ENCODE results near the gene CCDC54.

CCDC54 gene

DNA sequence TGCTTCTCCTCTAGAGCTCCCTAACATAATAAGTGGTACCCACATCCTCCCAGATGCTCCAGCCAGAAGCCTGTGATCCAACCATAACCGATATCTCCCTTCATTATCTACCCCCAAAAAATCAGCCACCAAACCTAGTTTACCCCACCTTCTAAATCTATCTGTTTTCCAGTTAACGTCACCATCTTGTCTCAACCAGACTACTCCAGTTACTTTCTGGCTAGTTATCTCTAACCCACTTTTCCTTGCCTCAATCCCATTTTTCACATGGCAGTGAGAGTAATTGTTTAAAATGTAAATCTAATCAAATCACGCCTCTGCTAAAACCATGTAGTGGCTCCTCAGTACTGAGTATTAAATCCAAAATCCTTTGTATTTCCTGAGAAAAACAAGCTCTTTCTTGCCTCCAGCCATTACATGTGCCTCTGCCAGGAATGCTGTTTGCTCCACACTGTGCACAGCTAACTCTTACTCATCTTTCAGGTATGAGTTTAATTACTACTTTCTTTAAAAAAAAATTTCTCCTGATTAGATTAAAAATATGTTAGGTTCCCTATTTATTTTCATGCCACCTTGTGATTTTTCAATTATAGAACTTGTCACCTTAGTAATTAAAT, 15.4 kb downstream of the CCDC54 start:
- DNase-seq (ENCODE audit: low read depth), result peak; percentile 56

DNA sequence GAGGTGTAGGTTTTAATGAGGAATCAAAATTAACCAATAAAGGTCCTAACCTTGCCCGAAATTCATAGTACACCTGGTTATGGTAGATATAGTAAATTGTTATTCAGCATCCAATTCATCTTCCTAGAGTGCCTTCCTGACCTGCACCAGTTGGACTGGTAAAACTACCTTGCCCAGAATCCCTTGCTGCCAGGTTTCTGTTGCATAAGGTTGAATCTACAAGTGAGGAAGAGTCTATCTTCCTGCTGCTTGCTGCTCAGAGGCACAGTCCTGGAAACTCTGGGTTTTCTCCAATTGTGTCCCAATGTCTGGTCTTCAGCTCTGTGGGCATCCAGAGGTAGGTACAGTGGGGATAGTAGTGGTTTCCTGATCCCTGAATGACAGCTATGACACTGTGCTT, 17.3 kb downstream of the CCDC54 start:
- DNase-seq (ENCODE audit: low read depth), result no peak

DNA sequence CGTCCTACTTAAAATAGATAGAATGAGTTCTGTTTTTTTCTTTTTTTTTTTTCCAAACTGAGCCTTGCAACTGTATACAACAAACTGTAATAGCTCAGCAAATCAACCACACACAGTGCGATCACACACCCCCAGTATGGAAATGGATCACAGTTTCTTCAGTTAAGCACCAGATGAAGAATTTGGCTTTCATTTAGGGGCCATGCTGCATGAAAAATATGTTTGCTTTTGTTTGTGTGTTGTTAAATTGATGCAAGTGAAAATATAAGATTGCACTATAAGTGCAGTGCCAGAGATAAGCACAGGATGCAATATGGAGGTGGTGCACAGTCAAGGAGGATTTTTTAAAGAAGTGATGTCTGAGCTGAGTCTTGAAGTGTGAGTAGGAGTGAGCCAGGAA, 17.8 kb downstream of the CCDC54 start:
- no peak for DNase-seq (ENCODE audit: low read depth)

DNA sequence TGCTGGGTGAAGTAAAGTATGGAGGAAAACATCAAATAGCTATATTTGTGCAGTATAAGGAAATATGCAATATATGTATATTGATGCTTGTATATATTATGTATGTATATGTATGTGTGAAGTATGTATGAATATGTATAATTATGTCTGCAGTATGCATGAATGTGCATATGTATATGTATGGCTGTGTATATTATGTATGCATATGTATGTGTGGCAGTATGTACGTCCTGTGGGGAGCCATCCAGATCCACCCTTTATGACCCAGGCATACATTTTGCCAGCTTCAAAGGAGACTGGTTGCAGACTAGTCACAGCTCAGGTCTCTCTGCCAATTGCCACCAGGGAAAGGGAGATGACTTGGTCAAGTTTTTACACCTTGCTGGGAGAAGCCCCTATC, 24.1 kb downstream of the CCDC54 start:
- no peak for DNase-seq (ENCODE audit: low read depth)

DNA sequence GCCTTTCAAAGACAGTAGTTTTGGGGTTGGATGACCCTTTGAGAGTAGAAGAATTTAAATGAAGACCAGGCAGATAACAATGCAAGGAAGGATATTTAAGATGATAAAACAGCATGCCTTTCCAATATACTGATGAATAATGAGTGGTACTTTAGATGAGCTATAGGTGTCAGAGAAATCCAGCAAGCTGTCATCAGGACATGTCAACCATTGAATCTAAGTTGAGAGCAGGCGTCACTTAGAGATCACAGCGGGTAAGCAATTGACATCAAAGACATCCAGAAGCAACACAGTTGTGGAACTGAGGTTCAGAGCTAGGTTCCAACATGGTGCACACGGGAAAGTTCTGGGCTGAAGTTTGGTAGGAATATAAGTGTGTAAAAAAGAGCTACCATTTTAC, 25.0 kb downstream of the CCDC54 start:
- no peak for DNase-seq (ENCODE audit: low read depth)

DNA sequence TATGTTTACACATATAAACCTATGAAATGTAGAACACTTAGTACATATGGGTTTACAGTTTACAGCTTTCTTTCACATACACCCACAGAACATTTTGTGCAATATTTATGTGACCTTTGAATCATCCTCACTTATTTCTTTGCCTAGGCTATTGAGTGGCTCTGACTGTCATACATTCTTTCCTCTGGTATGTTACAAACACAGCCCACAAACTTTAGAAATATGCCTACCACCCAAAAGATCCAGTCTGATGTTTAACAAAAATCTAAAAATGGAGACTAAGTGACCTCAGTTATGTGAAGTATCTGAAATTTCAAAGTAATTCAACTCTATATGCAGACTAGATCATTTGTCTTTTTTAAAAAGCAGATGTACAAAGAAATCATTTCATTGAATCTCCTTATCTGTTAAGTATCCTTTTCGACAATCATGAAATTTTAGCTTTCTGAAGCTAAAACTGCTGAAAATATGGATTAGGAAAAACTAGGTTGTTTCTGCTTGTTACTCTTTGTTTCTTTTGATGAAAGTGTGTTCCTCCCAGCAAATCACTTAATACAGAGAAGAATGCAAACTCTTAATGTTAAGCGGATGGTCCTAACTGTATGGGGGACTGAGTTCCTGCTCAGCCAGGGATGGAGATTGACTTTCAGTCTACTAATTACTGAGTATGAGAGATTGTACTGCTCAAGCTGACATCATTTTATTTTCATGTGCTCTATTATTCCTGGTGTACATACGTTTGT, 27.7 kb downstream of the CCDC54 start:
- DNase-seq (ENCODE audit: low read depth), result peak; percentile 85

DNA sequence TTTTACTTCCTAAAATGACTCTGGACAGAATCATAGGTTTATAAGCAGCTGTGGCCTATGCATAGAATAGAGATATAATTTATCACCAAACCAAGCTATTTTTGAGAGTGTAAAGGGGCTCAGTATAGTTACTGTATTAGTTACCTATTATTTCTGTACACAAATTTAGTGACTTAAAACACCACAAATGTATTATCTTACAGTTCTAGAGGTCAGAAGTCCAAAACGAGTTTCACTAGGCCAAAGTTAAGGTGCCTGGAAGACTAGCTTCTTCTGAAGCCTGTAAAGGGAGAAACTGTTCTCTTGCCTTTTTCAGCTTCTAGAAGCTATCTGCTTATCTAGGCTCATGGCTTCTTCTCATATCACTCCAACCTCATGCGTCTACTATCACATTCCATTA, 30.1 kb downstream of the CCDC54 start:
- DNase-seq (ENCODE audit: low read depth), result no peak

DNA sequence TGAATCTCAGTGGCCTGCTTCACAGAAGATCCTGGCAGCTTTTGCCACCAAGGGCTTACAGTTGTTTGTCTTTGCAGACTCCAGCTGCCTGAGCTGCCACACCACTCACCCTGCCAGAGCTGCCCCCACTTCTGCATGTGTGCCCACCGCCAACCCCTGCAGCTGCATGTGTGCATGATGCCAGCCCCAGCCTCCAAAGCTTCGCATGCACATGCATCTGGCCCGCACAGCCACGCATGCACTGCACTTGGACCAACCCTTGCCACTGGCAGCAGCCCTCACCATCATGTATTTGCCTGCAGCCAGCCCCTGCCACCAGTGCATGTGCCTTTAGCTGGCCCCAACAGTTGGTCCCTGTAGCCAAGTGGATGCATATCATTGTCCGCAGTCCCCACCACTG, 31.3 kb downstream of the CCDC54 start:
- no peak for DNase-seq (ENCODE audit: low read depth)

DNA sequence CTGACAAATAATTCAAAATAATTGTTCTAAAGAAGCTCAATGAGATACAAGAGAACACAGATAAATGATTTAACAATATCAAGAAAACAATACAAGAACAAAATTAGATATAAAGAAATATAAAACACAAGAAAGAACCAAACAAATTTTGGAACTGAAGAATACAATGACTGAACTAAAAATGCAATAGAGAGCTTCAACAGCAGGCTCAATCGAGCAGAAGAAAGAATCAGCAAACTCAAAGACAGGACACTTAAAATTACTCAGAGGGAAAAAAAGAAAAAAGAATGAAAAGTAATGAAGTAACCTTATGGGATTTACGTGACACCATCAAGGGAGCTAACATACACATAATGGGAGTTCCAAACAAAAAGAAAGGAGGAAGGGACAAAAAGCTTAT, 32.1 kb downstream of the CCDC54 start:
- no peak for DNase-seq (ENCODE audit: low read depth)

DNA sequence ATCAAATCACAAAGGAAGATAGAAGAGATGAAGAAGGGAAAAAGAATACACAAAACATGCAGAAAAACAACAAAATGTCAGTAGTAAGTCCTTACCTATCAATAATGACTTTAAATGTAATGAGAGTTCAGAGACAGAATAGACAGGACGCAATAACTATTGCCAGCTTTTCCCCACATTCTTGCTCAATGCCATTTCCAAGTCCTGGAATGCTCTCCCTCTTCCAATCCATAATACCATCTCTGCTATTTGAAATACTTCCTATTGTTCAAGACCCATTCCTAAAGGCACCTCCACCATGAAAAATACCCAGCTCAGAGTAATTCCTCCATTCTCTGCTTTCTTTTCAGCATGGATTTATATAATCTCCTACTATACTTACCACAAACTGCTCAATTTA, 33.4 kb downstream of the CCDC54 start:
- no peak for DNase-seq (ENCODE audit: low read depth)

DNA sequence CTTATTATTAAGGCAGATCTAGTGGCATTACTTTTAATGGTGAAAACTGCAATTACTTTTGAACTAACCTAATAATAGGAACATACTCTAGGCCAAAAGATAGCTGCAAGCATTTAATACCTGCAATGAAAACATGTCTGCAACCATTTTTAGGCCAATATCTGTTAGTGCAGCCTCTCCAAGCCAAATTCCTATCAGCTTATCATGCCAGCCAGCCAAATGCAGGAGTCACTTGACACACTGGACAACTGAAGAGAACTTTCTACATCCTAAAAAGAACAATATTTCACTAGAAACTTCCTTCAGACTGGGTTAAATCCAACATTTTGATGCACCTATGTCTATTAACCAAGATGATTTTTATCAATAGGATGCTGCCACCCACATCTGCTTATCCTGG, 33.8 kb downstream of the CCDC54 start:
- no peak for DNase-seq (ENCODE audit: low read depth)

DNA sequence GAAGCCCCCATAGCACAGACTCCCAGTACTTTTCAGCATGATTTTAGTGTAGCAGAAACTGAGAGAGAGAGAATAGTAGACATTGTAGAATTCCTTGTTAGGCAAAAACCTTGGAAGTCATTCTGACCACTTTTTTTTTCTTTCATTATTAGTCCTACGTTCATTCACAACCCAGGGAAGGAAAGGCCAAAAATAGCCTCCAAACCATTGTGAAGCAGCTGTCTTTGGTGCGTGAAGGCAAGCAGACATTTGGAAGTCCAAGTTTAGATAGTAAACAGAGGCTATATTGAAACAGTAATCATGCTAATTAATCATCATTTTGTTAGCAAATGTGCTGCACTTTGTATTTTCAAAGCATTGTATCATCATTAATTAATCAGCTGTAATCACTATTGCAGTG, 34.5 kb downstream of the CCDC54 start:
- no peak for DNase-seq (ENCODE audit: low read depth)

DNA sequence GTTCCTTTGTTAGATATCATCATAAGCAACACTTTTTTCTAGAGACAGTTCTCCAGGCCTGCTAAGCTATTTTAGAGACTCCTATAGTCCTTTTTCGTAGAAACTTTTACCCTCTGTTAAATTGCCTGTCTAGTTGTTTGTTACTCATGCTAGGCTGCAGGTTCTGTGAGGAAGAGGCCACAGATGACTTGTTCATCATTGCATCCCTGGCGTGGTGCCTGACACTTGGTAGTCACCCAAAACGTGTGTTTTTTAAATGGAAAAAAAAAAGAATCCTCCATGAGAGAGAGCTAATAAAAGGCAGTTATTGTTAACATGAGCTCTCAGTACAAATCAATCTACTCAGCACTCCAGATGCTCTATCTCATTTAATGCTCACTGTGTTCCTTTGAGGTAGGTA, 35.1 kb downstream of the CCDC54 start:
- DNase-seq (ENCODE audit: low read depth), result peak; percentile 23

DNA sequence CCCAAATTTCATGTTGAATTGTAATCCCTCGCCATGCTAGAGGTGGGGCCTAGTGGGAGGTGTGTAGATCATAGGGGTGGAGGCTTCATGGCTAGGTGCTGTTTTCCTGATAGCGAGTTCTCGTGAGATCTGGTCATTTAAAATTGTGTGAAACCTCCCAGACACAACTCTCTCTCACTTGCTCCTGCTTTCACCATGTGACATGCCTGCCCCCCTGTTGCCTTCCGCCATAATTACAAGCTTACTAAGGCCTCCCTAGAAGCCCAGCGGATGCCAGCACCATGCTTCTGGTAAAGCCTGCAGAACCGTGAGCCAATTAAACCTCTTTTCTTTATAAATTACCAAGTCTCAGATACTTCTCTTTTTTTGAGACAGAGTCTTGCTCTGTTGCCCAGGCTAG, 36.0 kb downstream of the CCDC54 start:
- no peak for DNase-seq (ENCODE audit: low read depth)

DNA sequence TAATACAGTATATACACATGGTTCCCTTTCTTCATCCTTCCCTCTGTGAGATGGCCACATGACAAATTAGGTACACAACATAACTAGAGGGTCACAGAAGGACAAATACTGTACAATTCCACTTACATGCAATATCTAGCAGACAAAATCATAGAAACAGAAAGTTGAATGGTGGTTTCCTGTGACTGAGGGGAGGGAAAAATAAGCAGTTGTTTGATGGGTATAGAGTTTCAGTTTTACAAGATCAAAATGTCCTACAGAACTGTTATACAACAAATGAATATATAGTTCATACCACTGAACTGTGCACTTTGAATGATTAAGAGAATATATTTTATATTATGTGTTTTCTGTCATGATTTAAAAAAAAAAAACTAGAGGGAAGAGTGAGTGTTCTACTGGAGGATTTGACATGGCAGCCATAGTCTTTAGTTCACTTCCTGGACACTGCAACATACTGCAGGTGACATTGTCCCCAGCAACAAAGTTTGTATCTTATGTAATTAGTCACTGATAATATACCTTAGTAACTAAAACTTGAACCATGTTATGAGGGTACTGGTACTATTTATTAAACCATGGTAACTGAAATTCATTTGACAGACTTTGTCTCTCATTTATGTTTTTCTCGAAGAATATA, 37.2 kb downstream of the CCDC54 start:
- no peak for DNase-seq (ENCODE audit: low read depth)

DNA sequence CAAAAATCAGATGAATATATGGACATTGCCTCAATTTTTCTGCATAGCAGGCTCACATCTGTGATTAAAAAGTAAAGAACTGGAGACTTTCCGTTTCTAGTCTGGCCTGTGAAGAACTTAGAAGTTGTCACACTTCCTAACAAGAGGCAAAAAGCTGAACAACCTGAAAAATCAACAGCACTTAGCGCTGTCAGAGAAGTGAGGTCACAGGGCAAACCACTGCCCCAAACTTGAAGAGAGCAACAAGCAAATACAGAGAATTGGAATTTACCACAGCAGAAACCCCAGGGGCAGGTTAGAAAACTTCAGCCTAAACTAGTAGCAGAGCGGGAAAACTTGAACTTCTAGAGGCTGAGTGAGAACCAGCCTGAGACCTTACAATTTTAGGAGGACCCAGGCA, 38.9 kb downstream of the CCDC54 start:
- DNase-seq (ENCODE audit: low read depth), result no peak

DNA sequence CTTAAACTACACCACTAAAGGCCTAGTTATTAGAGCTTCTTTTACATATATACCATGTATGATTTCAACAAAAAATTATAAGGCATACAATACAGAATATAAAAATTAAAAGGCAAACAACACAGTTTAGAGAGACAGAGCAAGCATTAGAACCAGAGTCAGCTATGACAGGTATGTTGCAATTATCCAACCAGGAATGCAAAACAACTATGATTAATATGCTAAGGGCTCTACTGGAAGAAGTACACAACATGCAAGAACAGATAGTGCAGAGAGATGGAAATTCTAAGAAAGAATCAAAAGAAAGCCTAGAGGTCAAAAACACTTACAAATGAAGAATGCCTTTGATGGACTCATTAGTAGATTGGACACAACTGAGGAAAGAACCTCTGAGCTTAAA, 39.6 kb downstream of the CCDC54 start:
- no peak for DNase-seq (ENCODE audit: low read depth)

DNA sequence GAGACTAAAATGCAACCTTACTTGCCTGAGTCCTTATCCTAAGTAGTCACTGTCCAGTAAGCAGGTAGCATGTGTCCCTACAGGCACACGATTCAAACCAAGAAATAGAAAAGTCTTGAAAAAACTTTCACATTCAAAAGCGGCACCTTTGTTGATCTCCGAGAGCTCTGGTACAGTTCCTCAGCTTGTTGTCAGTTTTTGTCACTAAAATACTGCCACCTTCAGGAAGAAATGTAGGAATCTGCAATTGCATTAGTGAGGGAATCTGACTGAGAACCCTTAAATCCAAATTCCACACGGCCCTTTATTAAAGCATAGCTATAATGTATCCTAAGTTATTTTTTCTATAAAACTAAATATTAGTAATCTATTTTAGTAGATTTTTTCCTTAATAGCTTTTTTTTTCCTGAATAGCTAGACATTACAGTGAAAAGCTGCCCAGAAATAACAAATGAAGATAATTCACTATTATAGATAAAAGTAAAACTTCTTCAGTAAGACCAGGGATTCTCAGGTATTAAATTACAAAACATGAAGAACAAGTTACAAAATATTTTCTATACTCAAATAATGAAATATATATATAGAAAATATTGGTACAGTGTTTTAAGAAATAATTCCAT, 44.0 kb downstream of the CCDC54 start:
- peak; percentile 68 for DNase-seq (ENCODE audit: low read depth)

DNA sequence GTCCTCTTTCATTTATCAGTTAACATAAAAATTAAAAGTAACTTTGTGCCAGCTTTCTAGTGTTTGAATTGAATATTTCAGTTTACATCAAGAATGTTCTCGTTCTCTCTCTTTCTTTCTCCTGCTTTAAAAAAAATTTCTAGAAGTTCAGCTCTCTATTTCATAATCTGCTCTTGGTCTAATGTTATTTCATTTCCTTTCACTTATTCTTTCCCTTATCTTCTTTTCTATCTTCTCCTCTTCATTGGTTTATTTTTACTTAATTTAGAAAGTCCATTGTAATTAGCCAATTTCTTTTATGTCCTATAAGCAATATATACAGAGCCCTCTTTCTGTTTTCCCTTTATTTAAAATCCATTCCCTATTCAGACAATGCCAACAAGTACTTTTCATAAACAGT, 44.6 kb downstream of the CCDC54 start:
- DNase-seq (ENCODE audit: low read depth), result no peak

DNA sequence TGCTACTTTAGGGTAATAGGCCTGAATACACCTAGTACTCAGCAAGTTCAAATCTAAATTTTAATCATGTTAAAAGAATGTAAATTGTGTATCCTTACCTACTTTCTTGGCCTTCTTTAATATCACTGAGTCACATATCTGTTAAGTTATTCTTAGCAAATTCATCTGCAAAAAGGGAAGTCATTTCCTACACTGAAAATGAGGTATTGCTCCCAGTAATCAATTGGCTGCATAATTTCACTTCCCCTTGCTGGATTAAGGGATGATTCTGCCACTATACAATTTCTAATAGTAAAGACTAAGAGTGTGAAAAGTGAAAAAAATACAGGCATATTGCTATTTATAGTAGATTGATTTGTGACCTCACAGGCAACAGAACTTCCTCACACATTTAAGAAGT, 47.8 kb downstream of the CCDC54 start:
- no peak for DNase-seq (ENCODE audit: low read depth)

DNA sequence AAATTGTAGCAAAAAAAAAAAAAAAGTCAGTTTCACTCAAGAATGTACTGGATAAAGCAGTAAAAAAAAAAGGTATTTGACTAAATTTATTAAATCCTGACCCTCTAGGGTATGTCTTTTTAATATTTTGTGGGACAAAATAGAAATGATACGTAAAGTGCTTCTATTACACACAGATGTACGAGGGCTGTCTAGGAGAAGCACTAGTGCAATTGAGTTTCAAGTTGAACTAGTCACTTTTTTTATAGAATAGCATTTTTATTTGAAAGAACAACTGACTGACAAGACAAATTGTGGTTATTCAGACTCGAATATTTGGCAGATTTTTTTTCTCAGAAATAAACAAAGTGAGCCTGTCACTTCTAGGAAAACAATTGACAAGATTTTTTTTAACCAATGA, 49.0 kb downstream of the CCDC54 start:
- no peak for DNase-seq (ENCODE audit: low read depth)

Measured in fibroblast of gingiva (primary cell).